GM19467 (cell line): ENCODE measurements around the gene DDX60.
A peak's percentile ranks its signal among the peaks of the same experiment; 100 is the strongest.
"Not testable (repeated sequence)": the region's sequence is repeated elsewhere in the genome, so short reads cannot be mapped to it uniquely, and the experiment has no call there.

ENCODE experiments used
- ATAC-seq: cut with Tn5 transposase; IDR thresholded peaks from one replicate; pipeline ENCODE4 v1.9.1; 2021; ENCODE audit warnings: mild to moderate bottlenecking, moderate library complexity; ENCODE audit not compliant: unreplicated experiment

The DDX60 gene

DNA sequence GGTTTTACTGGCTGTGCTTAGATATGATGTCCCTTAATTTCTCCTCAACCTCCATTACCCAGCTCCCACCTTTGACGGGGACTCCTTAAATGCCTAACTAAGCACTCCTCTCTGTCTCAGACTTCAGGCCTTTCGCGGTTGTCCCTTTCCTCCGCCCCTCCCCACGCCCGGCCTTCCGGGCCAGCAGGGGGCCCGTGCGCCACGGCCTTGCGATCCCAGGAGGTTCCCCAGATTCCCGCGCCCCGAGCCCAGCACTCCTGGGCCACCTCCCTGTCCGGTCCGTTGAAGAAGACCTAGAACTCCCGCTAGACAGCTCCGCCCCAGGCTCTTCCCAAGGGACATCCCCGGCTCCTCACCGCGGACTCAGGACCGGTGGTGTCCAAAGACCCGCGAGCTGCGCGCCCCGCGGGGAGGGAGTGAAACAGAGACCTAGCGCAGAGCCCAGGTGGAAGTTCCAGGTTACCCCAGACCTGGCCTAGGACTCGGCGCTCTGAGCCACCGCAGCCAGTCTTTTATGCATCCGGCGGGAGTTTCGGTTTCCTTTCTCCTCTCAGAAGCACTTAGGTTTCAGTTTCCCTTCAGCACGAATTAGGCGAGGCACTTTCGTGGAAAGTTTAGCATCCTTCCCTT lies at the start of gene DDX60:
Gene DDX60, minus strand, starts transcription at position 487 of the 630 bp plus-strand sequence. CDS start 7,493 bp downstream, outside the sequence.
- peak; percentile 99 for ATAC-seq

- ATAC-seq = no peak
Measured at GRCh38 chr4:168367065-168367464, 48.5 kb upstream of the DDX60 start.

DNA sequence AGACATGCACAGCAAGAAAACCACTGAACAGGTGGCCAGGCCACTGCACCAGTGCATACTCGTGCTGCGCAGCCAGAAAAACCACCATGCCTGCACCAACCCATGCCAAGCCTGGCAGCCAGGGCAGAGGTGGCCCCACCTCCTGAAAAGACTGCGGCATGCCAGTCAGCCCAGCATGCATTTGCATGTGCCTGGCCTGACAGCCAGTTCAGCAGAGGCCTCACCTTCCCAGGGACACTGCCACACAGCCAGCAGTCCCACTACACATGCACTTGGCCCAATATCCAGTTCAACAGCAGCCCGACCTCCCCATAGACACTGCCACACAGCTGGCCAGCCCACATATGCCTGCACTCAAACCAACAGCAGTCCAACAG lies 43.5 kb upstream of the DDX60 start:
- no peak for ATAC-seq

DNA sequence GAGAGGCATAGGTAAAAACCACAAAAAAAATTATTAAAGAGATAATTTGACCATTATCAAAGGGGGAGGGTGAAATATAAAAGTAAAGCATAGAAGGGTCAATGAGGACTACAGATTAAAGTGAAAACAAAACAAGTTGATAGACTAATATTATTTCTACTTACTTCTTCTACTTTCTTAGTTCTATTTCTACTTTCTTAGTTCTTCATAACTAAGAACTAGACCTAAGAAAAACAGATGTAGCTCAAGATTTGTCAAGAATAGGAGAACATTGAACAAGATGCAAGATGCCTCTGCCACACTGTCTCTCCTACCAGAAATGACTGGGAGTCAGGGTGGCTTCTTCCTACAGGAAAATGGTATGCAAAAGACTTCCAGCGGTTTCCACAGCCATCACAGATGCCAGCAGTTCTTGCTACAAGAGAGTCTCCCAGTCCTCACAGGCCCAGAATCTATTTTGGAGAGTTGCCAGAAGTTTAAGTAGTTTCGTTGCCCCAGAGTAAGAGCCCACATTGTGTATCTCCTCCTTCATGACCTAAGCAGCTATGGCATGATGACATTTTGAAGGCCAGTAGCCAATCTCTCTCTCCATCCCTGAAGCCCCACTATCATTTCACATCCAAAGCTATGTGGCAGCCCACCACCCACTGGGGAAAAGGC lies 42.9 kb upstream of the DDX60 start:
- no peak for ATAC-seq

DNA sequence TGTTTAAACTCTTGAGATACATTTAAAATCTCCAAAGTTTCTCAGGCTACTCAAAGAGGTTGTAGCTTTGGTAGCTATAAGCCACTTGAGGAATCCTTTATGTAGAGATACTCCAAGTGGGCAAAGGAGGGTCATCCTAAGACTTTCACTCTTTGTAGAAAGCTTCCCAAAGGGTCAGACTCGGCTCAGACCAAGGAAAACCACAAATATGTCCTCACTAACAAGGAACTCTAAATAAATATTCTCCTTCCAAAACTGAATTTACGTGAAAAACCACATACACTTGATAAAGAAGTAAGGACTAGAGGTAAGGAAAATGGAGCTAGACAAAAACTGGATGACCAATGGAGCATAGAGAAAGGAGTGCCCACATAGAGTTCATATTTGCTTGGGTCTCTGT lies 41.7 kb upstream of the DDX60 start:
- no peak for ATAC-seq

DNA sequence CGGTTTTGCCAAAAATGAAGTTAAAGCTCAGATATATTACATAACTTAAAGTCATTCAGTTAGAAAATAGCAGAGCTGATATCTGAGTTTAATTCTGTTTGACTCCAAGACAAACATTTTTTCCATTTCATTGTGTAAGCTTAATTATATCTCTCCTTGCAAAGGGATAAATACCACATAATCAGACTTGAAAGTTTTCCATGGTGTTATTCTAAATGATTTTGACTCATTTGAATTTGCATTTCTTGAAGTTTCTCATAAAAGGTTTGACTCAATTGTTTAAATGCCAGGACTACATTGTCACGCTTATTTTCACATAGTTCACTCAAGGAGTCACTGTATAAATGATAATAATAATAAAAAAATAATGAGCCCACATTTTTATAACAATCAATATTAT lies 39.4 kb upstream of the DDX60 start:
- no peak for ATAC-seq

DNA sequence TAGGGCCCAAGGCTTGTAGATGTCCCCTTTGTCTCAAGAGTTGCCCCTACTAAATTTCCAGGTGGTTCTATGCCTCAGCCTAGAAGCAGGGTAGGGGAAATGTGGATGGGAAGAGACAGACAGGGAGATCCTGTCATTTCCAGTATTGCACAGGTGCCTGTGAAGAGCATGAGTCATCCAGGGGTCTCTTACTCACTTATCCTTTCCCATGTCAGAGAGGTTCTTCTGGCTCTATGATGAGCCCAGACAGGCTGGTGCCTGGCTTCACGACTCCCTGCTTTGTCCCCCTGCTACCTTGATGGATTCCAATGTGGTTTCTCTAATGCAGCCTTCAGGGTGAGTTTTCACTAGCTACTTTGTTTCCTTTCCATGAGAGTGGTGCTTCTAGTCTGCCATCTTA lies 35.2 kb upstream of the DDX60 start:
- ATAC-seq = no peak

- ATAC-seq = no peak
Measured at GRCh38 chr4:168337550-168337940, 19.0 kb upstream of the DDX60 start.

- no peak for ATAC-seq
Measured at GRCh38 chr4:168336837-168337549, 18.4 kb upstream of the DDX60 start.

DNA sequence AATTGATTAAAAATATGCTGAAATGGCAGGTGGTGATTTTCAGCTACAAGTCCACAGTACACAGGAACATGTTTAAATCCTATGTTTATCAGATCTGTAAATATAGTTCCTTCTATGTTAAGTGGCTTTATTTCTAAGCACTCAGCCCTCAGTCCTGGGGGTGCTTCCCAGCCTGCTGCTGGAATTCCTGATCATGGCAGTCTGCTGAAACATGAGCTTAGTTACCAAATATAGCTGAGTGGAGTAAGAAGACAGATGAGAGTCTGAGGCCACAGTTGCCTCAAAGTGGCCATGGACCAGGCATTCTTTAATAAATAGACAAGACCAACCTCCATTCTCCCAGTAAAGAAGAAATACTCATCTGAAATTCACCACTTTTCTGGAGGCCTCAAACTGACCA lies 17.1 kb upstream of the DDX60 start:
- no peak for ATAC-seq

- no peak for ATAC-seq
Measured at GRCh38 chr4:168334053-168334452, 15.5 kb upstream of the DDX60 start.

GRCh38 chr4:168330575-168330974 lies 12.0 kb upstream of the DDX60 start:
- not testable (repeated sequence) for ATAC-seq

GRCh38 chr4:168325591-168325990 lies 7.0 kb upstream of the DDX60 start:
- ATAC-seq = no peak

- ATAC-seq = no peak
Measured at GRCh38 chr4:168321006-168321405, 2.5 kb upstream of the DDX60 start.

GRCh38 chr4:168319486-168320019 lies 1.0 kb upstream of the DDX60 start:
- ATAC-seq = no peak

GRCh38 chr4:168317621-168318020 lies 931 bp downstream of the DDX60 start:
- ATAC-seq = no peak

GRCh38 chr4:168309781-168310180 lies 8.8 kb downstream of the DDX60 start:
- no peak for ATAC-seq

GRCh38 chr4:168308912-168309311 lies 9.6 kb downstream of the DDX60 start:
- ATAC-seq = no peak

GRCh38 chr4:168306476-168306875 lies 12.1 kb downstream of the DDX60 start:
- no peak for ATAC-seq

GRCh38 chr4:168304744-168305459 lies 13.7 kb downstream of the DDX60 start:
- no peak for ATAC-seq

DNA sequence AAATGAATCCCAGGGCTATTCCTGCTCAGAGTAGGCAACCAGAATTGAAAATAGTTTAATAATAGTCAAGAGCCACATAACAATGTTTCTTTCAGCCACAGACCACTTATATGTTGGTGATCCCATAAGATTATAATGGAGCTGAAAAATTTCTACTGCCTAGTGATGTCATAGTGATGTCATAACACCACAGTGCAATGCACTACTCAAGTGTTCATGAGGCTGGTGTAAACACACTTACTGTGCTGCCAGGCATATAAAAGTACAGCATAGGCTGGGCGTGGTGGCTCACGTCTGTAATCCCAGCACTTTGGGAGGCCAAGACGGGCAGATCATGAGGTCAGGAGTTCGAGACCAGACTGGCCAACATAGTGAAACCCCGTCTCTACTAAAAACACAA lies 15.1 kb downstream of the DDX60 start:
- not testable (repeated sequence) for ATAC-seq
